Measurements from ENCODE around the gene NOXA1.
A peak's percentile ranks its signal among the peaks of the same experiment; 100 is the strongest.

NOXA1 gene

GRCh38 chr9:137404961-137405567 is 18.1 kb upstream of the NOXA1 start:
- no peak for DNase-seq
- TF ChIP-seq CTCF (IDR thresholded peaks at IDR 0.05; ENCODE audit: low read depth, low read length, missing control alignments), result no peak
- in situ Hi-C loops (cut with HindIII; ENCODE audit: low pct_ligation_motif_present, low sequenced_read_pairs), result no loop called here
- Histone ChIP-seq H3K36me3 (replicated peaks) (no peaks in the 10 kb centered on the region), H3K27me3 (replicated peaks) (no peaks in the 10 kb centered on the region), H3K4me3 (ENCODE audit: low read depth, low read length) (no peak overlapping the region), H3K27ac (no peak overlapping the region)

GRCh38 chr9:137405677-137406081 is 17.5 kb upstream of the NOXA1 start:
- Histone ChIP-seq H3K27me3 (replicated peaks) (no peaks in the 10 kb centered on the region), H3K27ac (no peak overlapping the region), H3K36me3 (replicated peaks) (no peaks in the 10 kb centered on the region), H3K4me3 (ENCODE audit: low read depth, low read length) (no peak overlapping the region)
- no peak for DNase-seq
- TF ChIP-seq CTCF (IDR thresholded peaks at IDR 0.05; ENCODE audit: low read depth, low read length, missing control alignments), result no peak
- in situ Hi-C loops (cut with HindIII; ENCODE audit: low pct_ligation_motif_present, low sequenced_read_pairs), result no loop called here

GRCh38 chr9:137406085-137406760 is 17.0 kb upstream of the NOXA1 start:
- H3K4me3 ChIP-seq (ENCODE audit: low read depth, low read length), result no peak overlapping the region
- DNase-seq, result no peak
- no peaks in the 10 kb centered on the region for H3K36me3 ChIP-seq (replicated peaks)
- in situ Hi-C loops (cut with HindIII; ENCODE audit: low pct_ligation_motif_present, low sequenced_read_pairs), result no loop called here
- H3K27me3 ChIP-seq (replicated peaks), result no peaks in the 10 kb centered on the region
- no peak overlapping the region for H3K27ac ChIP-seq
- TF ChIP-seq CTCF (IDR thresholded peaks at IDR 0.05; ENCODE audit: low read depth, low read length, missing control alignments), result no peak

GRCh38 chr9:137406876-137407589 is 16.2 kb upstream of the NOXA1 start:
- in situ Hi-C loops (cut with HindIII; ENCODE audit: low pct_ligation_motif_present, low sequenced_read_pairs), result no loop called here
- TF ChIP-seq CTCF (IDR thresholded peaks at IDR 0.05; ENCODE audit: low read depth, low read length, missing control alignments), result peak; percentile 64
- H3K4me3 ChIP-seq (ENCODE audit: low read depth, low read length), result peak overlapping the region; percentile 41
- no peak overlapping the region for H3K27ac ChIP-seq
- peak; percentile 46 for DNase-seq
- H3K27me3 ChIP-seq (replicated peaks), result no peaks in the 10 kb centered on the region
- H3K36me3 ChIP-seq (replicated peaks), result no peaks in the 10 kb centered on the region

- Histone ChIP-seq H3K27me3 (replicated peaks) (no peaks in the 10 kb centered on the region), H3K4me3 (ENCODE audit: low read depth, low read length) (no peak overlapping the region), H3K36me3 (replicated peaks) (no peaks in the 10 kb centered on the region), H3K27ac (no peak overlapping the region)
- DNase-seq, result no peak
- TF ChIP-seq CTCF (IDR thresholded peaks at IDR 0.05; ENCODE audit: low read depth, low read length, missing control alignments), result no peak
- in situ Hi-C loops (cut with HindIII; ENCODE audit: low pct_ligation_motif_present, low sequenced_read_pairs), result no loop called here
Measured at GRCh38 chr9:137407590-137408300, 15.4 kb upstream of the NOXA1 start.

Measured in brain microvascular endothelial cell (primary cell).